Effector CD4-positive, alpha-beta T cell (primary cell): ENCODE measurements around the gene VASN.
A peak's percentile ranks its signal among the peaks of the same experiment; 100 is the strongest.
"Not testable (repeated sequence)": the region's sequence is repeated elsewhere in the genome, so short reads cannot be mapped to it uniquely, and the experiment has no call there.

Source experiments
- DNase-seq: peaks from one replicate; pipeline ENCODE4 v3.0.0-alpha.2; 2020
- total RNA-seq: gene quantifications from one replicate; lab custom pipeline; 2026; lab: John Stamatoyannopoulos, UW

The VASN gene
- 4.1 reads per million, percentile 16 among the genes with 10 or more reads in this experiment for total RNA-seq

DNA sequence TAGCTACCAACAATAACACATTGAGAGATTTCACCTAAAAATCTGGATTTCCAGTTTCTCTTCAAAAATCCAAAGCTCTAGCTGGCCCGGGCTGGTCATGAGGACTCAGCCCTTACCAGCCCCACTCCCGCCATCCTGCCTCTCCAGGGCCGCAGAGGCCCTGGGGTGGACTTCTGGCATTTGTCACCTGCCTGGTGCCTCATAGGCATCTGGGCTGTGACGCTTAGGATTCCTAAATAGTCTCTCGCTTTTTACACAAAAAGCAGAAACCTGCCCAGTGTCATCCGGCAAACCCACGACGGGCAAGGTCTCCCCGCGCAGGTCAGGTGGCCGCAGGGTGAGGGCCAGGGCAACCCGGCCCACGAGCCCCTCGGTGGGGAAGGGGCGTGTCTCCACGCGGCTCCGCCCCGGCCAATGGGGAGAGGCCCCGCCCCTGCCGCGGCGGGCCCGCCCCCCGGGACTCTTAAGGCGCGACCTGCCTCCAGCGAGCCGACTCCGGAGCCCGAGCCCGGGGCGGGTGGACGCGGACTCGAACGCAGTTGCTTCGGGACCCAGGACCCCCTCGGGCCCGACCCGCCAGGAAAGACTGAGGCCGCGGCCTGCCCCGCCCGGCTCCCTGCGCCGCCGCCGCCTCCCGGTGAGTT lies at the start of gene VASN:
VASN (plus strand) TSS at position 492 of the 644 bp plus-strand sequence. CDS start 9,030 bp downstream, outside the sequence.
- peak; percentile 69 for DNase-seq

DNA sequence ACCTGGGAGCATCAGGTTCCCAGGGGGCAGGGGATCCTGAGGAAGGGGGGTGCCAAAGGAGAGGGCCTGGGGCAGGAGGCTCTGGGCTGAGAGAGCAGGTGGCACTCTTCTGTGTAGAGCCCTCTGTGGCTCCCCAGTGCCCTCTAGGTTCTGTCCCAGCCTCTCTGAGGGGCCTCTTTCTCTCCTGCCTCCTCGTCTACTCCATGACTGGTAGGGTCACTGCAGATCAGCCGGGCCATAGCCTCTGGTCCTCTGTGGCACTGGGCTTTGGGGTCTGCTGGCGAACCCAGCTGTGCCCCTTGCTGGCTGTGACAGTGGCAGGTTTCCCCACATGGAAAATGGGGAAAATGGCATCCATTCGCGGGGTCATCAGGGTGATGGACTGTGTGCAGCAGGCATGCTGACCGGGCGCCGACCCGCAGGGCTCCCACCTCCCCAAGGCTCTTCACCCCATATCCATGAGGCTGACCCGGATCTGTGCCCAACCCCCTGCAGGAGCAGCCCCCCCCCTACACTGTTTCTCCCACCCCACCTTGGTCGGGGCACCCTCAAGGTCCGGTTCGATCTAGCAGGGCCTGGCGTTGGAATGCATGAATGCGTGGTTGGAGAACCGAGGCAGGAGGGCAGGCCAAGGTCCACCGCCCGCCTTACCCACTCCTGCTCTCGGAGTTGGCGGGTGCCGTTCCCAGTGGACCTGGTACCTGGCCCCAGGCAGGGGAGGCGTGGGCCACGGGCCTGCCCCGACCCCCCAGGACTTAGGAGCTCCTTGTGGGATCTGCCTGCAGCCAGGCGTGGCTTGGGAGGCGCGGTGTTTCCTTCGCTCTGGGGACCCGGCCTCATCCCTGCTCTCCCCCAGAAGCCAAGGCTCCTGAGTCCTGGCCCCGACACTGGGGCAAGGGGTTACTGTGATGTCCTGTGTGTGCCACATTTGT lies 49.3 kb upstream of the VASN start:
- DNase-seq, result no peak

DNA sequence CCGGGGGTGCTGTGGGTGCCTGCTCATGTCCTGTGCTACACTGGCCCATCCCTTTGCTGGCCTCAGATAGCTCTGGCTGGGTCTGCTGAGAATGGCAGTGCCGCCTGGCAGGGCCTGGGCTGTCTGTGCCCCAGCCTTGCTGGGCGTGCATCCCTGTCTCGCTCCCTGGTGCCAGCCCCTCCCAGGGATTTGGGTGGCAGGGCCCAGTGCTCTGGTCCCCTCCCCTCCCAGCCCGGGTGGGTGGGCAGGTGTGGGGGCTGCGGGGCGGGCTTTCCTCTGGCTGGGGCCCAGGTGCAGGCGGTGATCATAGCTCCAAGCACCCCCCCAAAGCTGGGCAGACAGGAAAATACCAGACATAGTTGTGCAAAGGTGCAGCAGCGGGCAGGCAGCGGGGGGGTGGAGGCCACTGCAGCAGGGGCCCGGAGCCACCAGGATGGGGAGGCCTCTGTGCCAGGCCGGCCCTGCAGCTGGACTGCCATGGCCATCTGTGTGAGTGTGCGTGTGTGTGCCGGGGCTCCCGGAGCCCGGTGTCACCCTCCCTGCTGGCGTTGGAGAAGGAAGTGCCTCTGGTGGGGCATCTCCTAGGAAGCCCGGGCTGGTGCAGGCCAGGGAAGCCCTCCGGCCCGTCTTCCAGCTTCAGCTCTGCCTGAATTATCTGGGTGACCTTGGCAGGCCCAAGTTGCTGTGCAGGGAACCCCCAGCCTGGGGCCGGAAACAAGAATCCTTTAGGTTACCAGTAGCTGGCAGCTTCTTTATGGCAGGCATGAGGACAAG lies 48.4 kb upstream of the VASN start:
- no peak for DNase-seq

DNA sequence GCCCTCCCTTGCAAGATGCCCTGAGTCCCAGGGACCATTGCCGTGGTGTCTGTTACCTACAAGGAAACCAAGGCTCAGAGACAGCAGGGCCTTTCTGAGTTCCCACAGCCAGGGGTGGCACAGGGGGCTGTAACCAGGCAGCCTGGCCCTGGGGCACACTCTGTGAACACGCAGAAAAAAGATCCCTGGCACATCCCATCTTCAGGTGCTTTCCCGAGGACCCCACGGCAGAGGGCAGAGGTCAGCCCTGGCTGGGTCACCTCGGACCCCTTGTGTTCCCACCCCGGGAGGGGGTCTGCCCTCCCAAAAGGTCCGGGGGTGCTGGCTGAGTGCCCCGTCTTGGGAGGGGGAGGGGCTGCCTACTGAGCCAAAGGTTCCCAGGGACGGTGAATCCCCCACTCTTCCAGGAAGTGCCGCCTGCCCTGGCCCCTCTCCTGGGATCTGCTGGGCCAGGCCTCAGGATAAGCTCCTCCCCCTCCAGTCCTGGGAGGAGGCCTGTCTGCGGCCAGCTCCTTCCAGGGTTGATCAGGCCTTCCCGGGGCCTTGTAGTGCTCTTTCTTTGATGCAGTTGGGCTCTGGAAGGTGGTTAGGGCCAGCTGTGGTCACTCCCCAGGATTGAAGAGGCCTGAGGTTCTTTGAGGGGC lies 47.7 kb upstream of the VASN start:
- no peak for DNase-seq

DNA sequence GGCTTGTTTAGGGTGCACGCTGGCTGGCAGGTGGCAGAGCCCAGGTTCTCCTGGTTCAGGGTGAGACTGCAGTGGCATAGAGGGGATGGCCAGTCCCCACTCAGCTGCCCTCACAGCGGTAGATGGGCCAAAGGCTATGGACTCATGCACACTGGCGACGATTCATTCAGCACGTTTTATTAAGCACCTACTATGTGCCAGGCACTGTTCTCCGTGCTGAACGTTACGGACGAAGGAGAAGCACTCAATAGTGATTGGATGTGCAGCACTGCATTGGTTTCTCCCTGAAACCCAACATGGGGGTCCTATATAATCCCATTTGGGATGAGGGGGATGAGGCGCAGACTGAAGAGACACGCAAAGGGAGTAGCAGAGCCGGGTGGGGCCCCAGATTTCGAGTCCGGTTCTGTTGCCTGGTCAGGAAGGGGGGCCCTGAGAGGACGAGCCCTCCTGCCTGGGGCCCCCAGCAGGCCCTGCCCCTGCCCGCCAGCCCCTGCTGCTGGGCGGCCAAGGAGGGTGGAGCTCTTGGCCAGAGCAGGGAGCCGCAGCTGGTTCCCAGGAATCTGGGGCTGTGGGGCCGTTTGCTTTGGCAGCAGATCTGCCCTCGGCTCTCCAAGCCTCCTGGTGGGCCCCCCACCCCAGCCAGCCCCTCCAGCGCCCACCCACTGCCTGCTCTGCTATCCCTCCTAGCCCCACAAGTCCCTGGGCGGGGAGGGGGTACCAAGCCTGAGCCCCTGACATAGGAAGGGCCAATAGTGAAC lies 47.0 kb upstream of the VASN start:
- no peak for DNase-seq

DNA sequence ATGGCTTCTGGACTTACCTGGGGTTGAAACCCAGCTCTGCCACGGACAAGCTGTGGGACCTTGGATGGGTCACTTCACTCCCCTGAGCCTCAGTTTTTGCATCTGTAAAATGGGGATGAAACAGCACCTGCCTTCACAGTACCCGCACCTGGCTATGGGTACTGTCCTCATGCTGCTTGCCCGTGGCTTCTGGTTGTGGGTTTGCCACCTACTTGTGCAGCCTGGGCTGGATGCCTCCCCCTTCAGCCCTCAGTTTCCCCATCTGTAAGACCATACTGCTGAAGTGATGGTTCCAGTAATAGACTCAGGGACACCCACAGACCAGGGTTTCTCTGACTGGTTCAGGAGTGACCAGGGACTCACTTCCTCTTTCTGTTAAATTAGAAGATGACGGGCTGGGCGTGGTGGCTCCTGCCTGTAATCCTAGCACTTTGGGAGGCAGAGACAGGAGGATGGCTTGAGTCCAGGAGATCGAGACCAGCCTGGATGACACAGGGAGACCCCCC lies 46.3 kb upstream of the VASN start:
- no peak for DNase-seq

DNA sequence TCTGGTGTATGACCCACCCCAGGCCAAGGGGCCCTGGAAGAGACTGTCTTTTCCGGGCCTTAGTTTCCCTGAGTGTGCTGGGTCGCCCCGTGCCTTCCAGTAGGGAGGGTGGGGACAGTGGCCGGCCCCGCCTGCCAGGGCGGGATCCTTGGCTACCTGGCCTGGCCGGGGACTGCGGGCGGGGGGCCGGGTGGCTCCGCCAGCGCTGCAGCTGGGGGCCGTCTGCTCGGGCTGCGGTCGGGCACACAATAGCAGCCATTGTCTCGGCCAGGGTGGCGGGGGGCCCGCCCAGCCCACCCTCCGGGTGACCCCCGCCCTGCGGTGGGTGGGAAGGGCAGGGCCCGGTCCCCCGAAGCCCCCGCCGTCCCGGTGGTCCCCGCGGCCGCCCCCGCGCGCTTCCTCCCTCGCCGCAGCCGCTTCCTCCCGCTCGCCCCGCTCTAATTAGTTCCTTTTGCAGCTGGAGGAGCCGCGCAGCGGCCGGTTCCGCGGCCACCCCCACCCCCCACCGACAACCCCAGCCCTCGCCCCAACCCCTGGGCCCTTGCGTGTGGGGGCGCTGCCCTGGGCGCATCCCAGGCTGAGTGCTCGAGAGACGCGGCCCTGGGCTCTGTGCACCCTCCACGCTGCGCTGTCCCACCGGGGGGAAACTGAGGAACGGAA lies 44.1 kb upstream of the VASN start:
- no peak for DNase-seq

DNA sequence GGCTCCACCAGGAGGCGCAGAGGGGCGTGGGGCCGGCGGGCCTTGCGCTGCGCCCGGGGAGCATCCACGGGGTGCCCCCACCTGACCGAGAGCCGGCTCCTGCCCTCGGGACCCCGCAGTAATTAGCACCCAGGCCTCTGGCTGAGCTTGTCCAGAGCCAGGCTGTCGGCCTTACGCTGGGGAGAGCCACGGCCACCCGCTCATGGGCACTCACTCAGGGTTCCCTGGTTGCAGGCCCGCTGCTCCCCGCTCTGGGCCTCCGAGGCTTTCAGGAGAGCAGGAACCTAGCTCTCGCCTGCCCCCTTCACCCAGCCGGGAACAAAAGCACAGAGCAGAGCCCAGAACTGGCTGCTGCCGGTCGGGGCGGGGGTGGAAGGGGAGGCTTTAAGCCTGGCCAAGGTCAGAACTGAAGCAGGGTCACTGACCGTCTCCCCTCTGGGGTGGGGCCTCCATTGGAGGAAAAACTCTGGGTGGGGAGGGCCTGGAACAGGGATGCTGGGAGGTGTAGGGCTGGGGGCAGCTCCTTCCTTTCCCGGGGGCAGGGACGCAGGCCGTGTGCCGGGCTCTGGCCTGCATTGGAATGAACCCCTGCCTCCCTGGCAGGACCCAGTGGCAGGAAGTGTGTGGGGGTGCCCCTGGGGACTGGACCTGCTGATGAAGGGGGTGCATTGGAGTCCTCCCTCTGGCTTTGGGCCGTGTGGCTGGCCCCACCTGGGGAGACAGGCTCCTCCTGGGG lies 43.4 kb upstream of the VASN start:
- DNase-seq, result peak; percentile 30

DNA sequence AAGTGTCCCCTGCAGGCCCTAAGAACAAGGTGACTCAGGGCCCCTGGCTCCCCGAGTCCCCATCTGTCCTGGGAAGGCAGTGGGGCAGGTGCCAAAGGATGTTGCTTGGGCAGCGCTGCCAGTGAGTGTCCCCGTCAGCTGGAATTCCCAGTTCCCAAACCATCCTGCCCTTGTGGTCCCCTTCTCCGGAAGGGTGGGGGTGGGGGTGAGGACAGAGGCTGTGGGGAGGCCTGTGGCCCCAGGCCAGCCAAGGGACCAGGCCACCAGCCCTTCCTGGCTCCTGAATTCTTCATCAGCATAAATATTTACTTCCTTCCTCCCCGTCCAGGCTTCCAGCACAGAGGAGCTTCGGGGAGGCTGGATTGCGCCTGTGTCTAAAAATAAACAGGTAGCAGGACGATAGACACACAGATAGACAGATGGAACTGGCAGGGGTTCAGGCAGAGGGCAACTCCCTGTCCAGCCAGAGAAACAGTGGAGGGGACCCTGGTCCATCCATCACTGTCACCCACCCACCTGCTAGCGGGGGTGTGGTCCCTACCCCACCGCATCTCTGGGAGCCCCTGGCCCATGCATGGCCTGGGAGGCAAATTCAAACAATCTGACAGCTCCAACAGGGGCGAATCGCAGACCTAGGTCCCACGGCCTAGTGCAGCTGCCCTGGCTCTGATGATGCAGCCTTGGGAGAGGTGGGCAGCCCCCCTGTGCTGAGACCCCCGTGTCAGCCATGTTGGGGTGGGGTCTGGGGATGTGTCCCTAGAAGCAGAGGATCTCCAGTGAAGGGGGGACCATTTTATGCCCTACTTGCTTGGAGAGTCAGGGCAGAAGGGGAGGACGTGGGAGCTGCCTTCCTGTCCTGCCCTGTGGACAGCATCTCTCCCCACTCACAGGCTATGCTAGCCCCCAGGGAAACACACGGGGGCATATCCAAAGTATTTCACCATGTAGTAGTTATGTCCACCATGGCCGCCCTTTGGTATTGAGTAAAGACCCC lies 42.6 kb upstream of the VASN start:
- no peak for DNase-seq

DNA sequence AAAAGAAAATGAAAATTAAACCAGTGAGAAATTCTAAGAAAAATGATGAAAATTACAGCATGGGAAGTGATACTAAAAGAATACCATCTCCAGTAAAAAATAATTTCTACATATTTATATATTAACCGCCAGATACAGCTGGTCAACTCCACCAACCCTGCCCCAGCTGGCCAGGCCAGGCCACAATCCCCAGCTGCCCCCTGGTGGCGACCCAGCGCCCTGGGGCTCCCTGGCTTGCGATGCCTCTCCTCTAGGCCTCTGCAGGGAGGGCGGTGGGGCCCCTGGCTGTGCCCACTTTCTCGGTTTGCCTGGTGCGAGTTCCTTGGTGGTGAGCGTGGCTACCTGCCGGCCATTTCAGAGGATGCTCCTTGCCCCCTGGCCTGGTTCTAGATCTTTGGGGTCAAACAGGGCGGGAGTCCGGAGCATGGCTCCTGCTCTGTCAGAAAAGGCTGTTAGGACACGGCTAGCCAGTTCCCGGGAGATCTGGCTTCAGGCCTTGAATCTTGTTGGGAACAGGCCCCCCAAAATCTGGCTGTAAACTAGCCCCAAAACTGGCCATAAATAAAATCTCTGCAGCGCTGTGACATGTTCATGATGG lies 41.3 kb upstream of the VASN start:
- DNase-seq, result peak; percentile 69

DNA sequence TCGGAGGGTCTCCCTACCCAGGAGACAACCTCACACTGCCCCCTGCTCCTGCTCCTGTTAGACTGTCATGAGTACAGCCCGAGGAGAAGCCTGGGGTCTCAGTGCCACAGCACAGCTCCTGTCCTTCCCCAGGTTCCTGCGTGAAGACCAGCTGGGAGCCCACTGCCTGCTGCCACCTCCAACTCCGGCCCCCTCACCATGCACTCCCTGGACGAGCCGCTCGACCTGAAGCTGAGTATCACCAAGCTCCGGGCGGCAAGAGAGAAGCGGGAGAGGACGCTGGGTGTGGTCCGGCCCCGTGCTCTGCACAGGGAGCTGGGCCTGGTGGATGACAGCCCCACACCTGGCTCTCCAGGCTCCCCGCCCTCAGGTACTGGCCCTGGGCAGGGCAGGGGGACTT lies 39.6 kb upstream of the VASN start:
- DNase-seq, result no peak

DNA sequence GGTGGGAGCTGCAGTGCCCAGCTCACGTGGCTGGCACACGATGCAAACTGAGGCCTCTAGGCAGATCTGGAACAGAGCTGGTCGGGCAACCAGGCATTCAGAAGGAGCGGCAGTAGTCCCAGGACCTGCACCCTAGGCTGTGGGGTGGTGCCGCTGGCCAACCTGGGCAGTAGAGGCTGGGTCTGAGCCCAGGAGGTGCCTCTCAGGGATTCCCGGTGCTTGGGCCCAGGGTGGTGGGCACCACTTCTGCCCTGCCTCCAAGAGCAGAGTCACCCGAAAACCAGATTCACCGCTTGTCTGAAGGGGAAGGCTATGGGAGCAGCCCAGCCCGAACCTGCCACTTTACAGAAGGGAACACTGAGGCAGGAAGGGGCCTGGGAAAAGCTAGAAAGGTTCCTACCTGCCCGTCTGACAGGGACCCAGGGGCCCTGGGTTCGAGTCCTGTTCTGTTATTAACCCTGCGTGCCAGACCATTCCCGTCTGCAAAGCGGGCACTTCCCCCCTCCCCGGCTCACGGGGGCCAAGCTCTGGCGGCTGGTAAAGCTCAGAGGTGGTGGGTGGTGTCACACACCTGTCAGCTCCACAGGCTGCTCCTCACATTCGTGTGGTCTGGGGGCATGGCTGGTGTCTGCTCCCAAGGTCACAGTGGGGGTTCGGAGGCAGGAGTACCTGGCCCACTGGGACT lies 38.9 kb upstream of the VASN start:
- DNase-seq, result no peak

DNA sequence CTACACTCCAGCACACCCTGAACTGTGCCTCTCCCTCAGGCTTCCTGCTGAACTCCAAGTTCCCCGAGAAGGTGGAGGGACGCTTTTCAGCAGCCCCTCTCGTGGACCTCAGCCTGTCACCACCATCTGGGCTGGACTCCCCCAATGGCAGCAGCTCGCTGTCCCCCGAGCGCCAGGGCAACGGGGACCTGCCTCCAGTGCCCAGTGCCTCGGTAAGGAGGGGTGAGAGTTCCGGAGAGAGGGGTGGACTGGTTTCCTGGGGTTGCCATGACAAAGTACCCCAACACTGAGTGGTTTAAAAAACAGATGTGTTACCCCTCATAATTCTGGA lies 38.4 kb upstream of the VASN start:
- no peak for DNase-seq

DNA sequence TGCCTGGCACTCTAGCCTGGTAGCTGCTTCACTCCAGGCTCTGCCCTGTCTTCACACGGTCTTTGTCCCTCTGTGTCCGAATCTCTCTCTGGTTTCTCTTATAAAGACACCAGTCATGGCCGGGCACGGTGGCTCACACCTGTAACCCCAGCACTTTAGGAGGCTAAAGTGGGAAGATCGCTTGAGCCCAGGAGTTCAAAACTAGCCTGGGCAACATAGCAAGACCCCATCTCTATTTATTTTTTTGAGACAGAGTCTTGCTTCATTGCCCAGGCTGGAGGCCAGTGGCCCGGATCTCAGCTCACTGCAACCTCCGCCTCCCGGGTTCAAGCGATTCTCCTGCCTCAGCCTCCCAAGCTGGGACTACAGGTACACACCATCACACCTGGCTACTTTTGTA lies 37.9 kb upstream of the VASN start:
- DNase-seq, result not testable (repeated sequence)

DNA sequence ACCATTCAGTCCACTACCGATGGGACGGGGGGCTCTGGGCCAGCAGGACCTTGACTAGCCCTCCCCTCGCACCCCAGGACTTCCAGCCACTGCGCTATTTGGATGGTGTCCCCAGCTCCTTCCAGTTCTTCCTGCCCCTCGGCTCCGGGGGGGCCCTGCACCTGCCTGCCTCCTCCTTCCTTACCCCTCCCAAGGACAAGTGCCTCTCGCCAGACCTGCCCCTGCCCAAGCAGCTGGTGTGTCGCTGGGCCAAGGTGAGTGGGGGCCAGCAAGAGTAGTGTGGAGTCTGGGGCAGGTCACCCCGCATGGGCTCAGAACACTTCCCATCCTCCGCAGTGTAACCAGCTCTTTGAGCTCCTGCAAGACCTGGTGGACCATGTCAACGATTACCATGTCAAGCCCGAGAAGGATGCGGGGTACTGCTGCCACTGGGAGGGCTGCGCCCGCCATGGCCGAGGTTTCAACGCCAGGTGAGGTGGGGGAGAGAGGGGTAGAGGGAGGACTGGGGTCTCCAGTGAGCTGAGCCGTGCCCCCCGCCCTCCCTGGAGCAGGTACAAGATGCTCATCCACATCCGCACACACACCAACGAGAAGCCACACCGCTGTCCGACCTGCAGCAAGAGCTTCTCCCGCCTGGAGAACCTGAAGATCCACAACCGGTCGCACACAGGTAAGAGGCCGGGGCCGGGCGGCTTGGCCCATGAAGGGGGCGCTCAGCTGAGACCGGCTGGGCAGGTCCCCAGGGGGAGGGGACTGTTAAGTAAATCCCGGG lies 36.7 kb upstream of the VASN start:
- DNase-seq, result no peak

DNA sequence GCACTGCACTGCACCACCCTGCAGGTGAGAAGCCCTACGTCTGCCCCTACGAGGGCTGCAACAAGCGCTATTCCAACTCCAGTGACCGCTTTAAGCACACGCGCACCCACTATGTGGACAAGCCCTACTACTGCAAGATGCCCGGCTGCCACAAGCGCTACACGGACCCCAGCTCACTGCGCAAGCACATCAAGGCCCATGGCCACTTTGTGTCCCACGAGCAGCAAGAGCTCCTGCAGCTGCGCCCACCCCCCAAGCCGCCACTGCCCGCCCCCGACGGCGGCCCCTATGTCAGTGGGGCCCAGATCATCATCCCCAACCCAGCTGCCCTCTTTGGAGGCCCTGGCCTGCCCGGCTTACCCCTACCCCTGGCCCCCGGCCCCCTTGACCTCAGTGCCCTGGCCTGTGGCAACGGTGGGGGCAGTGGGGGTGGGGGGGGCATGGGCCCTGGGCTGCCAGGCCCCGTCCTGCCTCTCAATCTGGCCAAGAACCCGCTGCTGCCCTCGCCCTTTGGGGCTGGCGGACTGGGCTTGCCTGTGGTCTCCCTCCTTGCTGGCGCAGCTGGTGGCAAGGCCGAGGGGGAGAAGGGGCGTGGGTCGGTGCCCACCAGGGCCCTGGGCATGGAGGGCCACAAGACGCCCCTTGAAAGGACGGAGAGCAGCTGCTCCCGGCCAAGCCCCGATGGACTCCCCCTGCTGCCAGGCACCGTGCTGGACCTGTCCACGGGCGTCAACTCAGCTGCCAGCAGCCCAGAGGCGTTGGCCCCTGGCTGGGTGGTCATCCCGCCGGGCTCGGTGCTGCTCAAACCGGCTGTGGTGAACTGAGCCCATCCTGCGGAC lies 34.7 kb upstream of the VASN start:
- no peak for DNase-seq
